Measurements from ENCODE around the gene CELF1. TPM values are rescaled to one million over a fixed set of nuclear protein-coding genes. Genes with fewer than 3 reads are reported as not detected.

The CELF1 gene
- polyA plus RNA-seq, 1 donor (not counting 4 experiments of a cell fraction or from before 2014, with no cell fraction given) = 110 TPM

GRCh38 chr11:47553406-47553743 lies 443 bp upstream of the CELF1 start:
- H3K9ac ChIP-seq (ENCODE audit: control insufficient read depth, extremely low read depth, insufficient read depth, low read length) = peak overlapping the region; percentile 43
- peak overlapping the region; percentile 96 for H3K27ac ChIP-seq (ENCODE audit: control insufficient read depth, insufficient read depth, low read length)
- H3K9me3 ChIP-seq (ENCODE audit: control insufficient read depth, low read depth, low read length) = no peaks in the 10 kb centered on the region
- H3K36me3 ChIP-seq (ENCODE audit: control insufficient read depth in 2 of 2, extremely low read depth in 1 of 2, insufficient read depth in 2 of 2, low read length in 2 of 2) = no peaks in the 10 kb centered on the region
- peak overlapping the region; percentile 60 for H3K4me2 ChIP-seq (ENCODE audit: control insufficient read depth, extremely low read depth, insufficient read depth, low read depth, low read length)
- H4K20me1 ChIP-seq (ENCODE audit: control insufficient read depth, extremely low read depth, insufficient read depth, low read length) = no peaks in the 10 kb centered on the region
- H3K4me1 ChIP-seq (ENCODE audit: control insufficient read depth, extremely low read depth, insufficient read depth, low read length) = peaks cover 21% of the 10 kb centered on the region
- dilution Hi-C loops (cut with MboI; ENCODE audit: extremely low pct_ligation_motif_present, low sequenced_read_pairs) = no loop called here
- TF ChIP-seq EZH2 (IDR thresholded peaks at IDR 0.05; ENCODE audit: low read length) = no peak
- TF ChIP-seq, protein P1, sequence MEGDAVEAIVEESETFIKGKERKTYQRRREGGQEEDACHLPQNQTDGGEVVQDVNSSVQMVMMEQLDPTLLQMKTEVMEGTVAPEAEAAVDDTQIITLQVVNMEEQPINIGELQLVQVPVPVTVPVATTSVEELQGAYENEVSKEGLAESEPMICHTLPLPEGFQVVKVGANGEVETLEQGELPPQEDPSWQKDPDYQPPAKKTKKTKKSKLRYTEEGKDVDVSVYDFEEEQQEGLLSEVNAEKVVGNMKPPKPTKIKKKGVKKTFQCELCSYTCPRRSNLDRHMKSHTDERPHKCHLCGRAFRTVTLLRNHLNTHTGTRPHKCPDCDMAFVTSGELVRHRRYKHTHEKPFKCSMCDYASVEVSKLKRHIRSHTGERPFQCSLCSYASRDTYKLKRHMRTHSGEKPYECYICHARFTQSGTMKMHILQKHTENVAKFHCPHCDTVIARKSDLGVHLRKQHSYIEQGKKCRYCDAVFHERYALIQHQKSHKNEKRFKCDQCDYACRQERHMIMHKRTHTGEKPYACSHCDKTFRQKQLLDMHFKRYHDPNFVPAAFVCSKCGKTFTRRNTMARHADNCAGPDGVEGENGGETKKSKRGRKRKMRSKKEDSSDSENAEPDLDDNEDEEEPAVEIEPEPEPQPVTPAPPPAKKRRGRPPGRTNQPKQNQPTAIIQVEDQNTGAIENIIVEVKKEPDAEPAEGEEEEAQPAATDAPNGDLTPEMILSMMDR (optimal IDR thresholded peaks at IDR 0.05 in 1 of 3, IDR thresholded peaks at IDR 0.05 in 1 of 3, conservative IDR thresholded peaks at IDR 0.05 in 1 of 3; ENCODE audit: extremely low read depth in 1 of 3, insufficient read depth in 2 of 3, low read length in 3 of 3) = no peak
- peaks cover 44% of the 10 kb centered on the region for H3K79me2 ChIP-seq (ENCODE audit: control insufficient read depth, insufficient read depth, low read length)
- H3K4me3 ChIP-seq (ENCODE audit: control insufficient read depth in 2 of 3, extremely low read depth in 1 of 3, insufficient read depth in 2 of 3, low read depth in 1 of 3, low read length in 3 of 3) = peak overlapping the region; percentile 60 to 97 (median 89)
- H2AFZ ChIP-seq (ENCODE audit: control insufficient read depth, low read length) = peak overlapping the region; percentile 56
- DNase-seq (ENCODE audit: low read depth, low spot score) (no peak), FAIRE-seq (no peak)
- H3K27me3 ChIP-seq (ENCODE audit: control insufficient read depth, extremely low read depth, insufficient read depth, low read length) = no peaks in the 10 kb centered on the region
- H3K9me1 ChIP-seq (ENCODE audit: control insufficient read depth, extremely low read depth, insufficient read depth, low read length) = no peaks in the 10 kb centered on the region

DNA sequence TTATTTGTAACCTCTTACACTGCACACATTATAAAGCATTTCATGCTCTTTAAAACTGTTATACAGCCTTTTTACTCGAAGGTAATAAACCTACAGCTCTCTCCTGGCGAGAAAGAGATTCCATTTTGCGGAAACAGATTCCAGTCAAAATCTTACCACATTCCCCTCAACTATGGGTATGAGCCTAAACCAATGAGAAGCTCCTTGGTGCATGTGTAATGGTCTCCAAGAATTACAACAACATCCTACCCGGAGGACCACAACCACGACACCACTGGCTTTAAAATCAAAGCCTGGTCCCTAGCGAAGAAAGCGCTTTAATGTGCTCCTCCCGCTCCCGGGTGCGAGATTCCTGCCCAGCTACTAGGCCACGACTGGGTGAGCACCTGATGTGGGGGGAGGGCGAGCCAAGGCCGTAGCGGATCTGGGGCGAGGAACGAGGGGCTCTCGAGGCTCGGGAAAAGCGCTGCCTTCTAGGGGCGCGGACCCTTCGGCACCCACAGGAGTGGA lies 821 bp downstream of the CELF1 start:
- H2AFZ ChIP-seq (ENCODE audit: control insufficient read depth, low read length) = peak overlapping the region; percentile 47
- no peaks in the 10 kb centered on the region for H3K27me3 ChIP-seq (ENCODE audit: control insufficient read depth, extremely low read depth, insufficient read depth, low read length)

More for the DNA sequence above, 821 bp downstream of the CELF1 start:
- Histone ChIP-seq H3K36me3 (ENCODE audit: control insufficient read depth in 2 of 2, extremely low read depth in 1 of 2, insufficient read depth in 2 of 2, low read length in 2 of 2) (no peaks in the 10 kb centered on the region), H3K9me1 (ENCODE audit: control insufficient read depth, extremely low read depth, insufficient read depth, low read length) (no peaks in the 10 kb centered on the region), H3K27ac (ENCODE audit: control insufficient read depth, insufficient read depth, low read length) (peak overlapping the region; percentile 96), H4K20me1 (ENCODE audit: control insufficient read depth, extremely low read depth, insufficient read depth, low read length) (no peaks in the 10 kb centered on the region), H3K4me3 (ENCODE audit: control insufficient read depth in 2 of 3, extremely low read depth in 1 of 3, insufficient read depth in 2 of 3, low read depth in 1 of 3, low read length in 3 of 3) (peak overlapping the region; percentile 89 to 97 (median 92)), H3K79me2 (ENCODE audit: control insufficient read depth, insufficient read depth, low read length) (peaks cover 57% of the 10 kb centered on the region), H3K9ac (ENCODE audit: control insufficient read depth, extremely low read depth, insufficient read depth, low read length) (peak overlapping the region; percentile 99), H3K4me1 (ENCODE audit: control insufficient read depth, extremely low read depth, insufficient read depth, low read length) (peaks cover 21% of the 10 kb centered on the region), H3K4me2 (ENCODE audit: control insufficient read depth, extremely low read depth, insufficient read depth, low read depth, low read length) (peak overlapping the region; percentile 81), H3K9me3 (ENCODE audit: control insufficient read depth, low read depth, low read length) (no peaks in the 10 kb centered on the region)
- DNase-seq (ENCODE audit: low read depth, low spot score) (no peak), FAIRE-seq (no peak)
- TF ChIP-seq, protein P1 (optimal IDR thresholded peaks at IDR 0.05 in 1 of 3, IDR thresholded peaks at IDR 0.05 in 1 of 3, conservative IDR thresholded peaks at IDR 0.05 in 1 of 3; ENCODE audit: extremely low read depth in 1 of 3, insufficient read depth in 2 of 3, low read length in 3 of 3) = no peak
- TF ChIP-seq EZH2 (IDR thresholded peaks at IDR 0.05; ENCODE audit: low read length) = no peak
- dilution Hi-C loops (cut with MboI; ENCODE audit: extremely low pct_ligation_motif_present, low sequenced_read_pairs) = no loop called here

All from keratinocyte (primary cell).